GM18499 (cell line): ENCODE data around the gene CPAMD8.

Source experiments
- ATAC-seq: cut with Tn5 transposase; IDR thresholded peaks from one replicate; pipeline ENCODE4 v1.9.1; 2021; ENCODE audit warnings: moderate number of reproducible peaks; ENCODE audit not compliant: insufficient read depth, unreplicated experiment

The CPAMD8 gene

DNA sequence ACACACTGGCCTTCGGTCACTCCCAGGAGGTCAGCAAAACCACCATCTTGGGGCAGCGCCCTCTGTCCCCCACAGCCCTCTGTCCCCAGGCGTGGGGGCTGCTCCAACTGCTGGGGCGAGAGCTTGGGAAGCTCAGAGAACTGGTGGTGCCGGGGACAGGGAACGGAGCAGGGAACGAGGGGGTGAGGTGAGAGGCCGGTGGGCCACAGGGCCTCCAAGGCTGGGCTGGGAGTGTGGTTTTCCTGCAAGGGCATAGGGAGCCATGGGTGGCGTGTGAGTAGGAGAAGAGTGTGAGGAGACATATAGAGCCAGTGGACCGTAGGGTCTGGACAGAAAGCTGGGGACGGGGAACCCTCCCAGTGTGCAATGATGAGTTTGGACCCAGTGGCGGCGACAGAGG lies 103.7 kb downstream of the CPAMD8 start:
- ATAC-seq, result no peak

DNA sequence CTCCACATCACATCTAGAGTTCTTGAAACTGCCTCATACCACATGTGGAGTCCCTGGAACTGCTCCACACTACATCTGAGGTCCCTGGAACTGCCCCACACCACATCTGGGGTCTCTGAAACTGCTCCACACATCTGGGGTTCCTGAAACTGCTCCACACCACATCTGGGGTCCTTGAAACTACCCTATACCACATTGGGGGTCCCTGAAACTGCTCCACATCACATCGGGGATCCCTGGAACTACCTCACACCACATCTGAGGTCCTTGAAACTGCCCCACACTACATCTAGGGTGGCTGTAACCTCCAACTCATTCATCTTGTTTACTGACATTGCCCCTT lies 104.0 kb downstream of the CPAMD8 start:
- no peak for ATAC-seq

GRCh38 chr19:16921766-16922591 lies 104.6 kb downstream of the CPAMD8 start:
- ATAC-seq, result no peak

DNA sequence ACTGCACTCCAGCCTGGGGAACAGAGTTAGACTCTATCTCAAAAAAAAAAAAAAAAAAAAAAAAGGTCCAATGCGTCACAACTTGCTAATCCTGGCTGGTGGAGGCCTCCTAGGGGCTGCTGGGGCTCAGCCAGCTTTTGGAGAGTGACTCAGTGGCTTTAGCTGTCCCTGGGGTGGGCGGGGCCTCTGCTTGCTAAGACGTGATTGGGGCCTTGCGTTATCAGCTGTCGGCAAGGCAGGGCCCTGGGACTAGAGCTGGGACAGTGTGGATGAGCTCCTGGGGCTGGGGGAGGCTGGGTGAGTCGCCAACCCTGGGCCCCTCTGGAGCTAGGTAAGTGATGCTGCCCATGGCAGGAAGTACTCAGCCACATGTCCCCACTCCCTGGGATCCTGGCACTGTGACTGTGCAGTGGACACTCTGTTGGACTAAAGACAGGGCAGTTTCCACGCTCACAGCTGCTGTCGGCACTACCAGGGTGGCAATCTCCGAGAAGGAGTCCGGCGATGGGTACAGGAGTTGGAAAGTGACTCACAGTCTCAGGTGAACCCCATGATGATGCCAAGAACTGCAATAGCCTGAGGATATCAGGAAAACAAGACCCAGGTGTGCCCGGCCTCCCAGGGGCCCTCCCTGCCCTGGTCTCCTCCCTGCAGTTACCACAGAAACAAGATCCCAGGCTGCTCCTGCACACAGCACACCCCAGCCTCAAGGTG lies 105.6 kb downstream of the CPAMD8 start:
- ATAC-seq, result no peak

- no peak for ATAC-seq
Observed at GRCh38 chr19:16919496-16919895, 107.1 kb downstream of the CPAMD8 start.

GRCh38 chr19:16917401-16917800 lies 109.2 kb downstream of the CPAMD8 start:
- ATAC-seq, result no peak

- no peak for ATAC-seq
Observed at GRCh38 chr19:16915734-16916133, 110.9 kb downstream of the CPAMD8 start.

DNA sequence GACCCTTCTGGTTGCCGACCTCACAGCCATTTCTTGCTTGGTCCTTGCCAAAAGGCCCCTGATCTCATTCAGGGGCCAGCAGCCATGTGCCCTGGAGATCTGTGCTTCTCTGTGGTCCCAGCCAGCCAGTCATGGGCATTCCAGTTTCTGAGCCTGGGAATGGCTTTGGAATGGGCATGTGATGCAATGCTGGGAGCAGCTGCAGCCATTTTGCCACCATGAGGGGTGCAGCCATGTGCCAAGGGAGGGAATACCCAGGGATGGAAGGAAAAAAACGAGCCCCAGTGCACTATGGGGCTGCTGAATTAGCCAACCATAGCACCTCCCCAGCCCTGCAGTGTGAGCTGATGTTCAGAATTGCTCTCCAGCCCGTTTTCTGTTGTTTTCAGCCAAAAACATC lies 111.5 kb downstream of the CPAMD8 start:
- ATAC-seq, result no peak

- no peak for ATAC-seq
Observed at GRCh38 chr19:16914421-16914820, 112.2 kb downstream of the CPAMD8 start.

GRCh38 chr19:16912780-16913179 lies 113.8 kb downstream of the CPAMD8 start:
- ATAC-seq, result no peak

- ATAC-seq, result no peak
Observed at GRCh38 chr19:16911046-16911445, 115.6 kb downstream of the CPAMD8 start.

GRCh38 chr19:16908759-16909158 lies 117.9 kb downstream of the CPAMD8 start:
- ATAC-seq, result no peak

GRCh38 chr19:16904599-16904998 lies 122.0 kb downstream of the CPAMD8 start:
- no peak for ATAC-seq

DNA sequence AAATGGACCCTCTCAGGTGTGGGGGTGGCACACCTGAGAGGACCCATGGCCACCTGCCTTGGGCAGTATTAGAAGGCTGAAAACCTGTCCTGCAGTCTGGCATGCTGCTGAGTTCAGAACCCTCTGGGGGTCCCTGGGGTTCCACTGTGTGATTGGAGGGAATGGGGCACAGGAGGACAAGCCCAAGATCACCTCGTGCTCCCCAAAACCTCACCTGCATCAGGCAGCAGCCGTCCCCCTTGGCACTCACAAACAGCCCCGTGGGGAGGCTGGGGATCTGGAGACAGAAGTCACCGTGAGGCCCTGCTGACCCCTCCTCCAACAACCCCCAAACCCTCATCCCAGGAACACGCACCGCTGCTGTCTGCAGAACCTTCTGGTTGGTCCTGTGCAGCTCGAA lies 123.3 kb downstream of the CPAMD8 start:
- ATAC-seq, result no peak

DNA sequence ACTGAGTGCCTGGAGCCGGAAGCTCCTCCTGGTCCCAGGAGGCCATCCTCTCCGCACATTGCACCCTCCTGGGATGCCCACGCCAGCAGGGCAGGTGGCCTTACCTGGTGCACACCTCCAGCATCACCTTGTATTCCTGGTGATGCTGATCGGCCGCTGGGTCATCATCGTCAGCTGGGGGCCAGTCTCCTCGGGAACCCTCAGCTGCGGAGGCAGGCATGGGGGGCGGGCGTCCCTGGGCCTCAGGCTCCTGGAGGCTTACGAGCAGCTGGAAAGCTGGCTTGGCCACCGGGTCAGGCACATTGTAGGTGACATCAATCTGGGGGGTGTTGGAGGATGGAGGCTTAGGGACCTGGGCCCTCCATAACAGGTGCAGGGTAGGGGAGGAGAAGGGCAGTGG lies 124.1 kb downstream of the CPAMD8 start:
- no peak for ATAC-seq

DNA sequence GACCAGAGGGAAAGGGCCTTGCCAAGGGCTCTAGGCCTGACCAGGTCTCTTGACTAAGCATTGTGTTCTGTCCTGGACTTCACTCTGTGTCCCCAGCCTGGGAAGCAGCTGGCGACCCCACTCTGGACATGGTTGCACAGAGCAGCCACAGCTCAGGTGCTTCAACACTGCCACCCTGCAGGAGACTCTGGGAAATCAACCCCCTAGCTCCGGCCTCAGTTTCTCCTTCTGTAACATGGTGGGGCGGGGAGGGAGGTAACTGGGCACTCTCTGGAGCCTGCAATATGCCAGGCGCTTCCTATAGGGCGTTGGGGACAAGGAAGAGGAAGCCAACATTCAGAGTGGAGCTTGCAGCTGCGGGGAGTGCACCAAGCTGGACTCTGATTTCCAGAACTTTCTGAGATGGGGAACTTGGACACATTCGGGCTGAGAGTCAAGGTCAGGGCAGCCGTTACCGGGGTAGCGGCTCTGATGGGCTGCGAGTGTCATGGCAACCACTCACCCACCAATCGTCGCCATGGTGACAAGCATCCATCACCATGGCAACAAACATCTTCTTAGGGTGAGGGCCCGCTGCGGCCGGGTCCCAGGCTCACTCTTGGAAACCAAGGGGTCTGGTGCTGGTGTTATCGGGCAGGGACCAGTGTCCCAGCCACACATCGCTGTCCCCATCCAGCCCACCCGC lies 125.0 kb downstream of the CPAMD8 start:
- no peak for ATAC-seq

DNA sequence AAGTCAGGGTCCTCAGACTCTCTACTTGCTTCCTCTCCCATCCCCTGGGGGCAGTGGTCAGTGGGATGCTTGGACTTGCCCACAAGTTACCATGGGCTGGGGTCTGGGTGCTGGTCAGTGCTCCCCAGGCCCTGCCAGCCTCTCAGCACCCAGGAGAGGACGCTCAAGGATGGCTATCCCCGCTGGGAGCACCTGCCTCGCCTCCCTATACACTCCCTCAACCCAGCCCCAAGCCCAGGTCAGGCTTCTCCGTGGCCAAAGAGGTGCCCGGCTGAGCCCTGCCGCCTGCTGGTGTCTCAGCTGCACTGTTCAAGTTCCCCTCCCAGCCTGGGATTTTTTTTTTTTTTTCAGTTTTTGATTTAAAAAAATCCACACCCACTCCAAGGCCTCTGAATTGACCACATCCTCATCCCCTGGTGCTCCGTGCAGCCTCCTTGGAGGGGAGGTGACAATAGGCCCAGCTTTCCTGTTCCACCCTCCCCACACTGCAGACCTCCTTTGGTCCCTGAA lies 127.0 kb downstream of the CPAMD8 start:
- no peak for ATAC-seq

DNA sequence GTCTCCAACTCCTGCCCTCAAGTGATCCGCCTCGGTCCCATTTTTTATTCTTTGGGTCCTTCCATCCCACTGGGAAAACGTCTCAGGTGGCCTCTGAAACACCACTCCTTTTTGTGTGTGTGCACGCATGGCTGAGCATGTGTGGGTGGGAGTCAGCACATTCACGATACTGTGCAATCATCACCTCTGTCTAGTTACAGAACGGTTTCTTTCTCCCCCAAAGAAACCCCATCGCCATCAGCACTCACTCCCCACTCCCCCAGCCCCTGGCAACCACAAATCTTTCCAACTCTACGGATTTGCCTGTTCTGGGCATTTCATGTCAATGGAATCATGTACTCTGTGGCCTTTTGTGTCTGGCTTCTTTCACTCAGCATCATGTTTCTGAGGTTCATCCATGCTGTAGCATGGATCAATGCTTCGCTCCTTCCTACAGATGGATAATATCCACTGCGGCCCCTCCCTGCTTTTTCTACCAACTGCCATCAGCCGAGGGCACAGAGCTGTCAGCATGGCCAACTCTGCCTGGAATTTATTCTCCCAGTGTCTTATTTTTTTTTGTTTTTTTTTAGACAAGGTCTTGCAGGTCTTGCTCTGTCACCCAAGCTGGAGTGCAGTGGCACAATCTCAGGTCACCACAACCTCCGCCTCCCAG lies 128.1 kb downstream of the CPAMD8 start:
- no peak for ATAC-seq

- ATAC-seq, result no peak
Observed at GRCh38 chr19:16897856-16898161, 128.8 kb downstream of the CPAMD8 start.

- no peak for ATAC-seq
Observed at GRCh38 chr19:16897029-16897855, 129.4 kb downstream of the CPAMD8 start.
